Liver (tissue), 9 donors: ENCODE data around the gene OR52E2. TPM values are rescaled to one million over a fixed set of nuclear protein-coding genes. Genes with fewer than 3 reads are reported as not detected.

Source experiments
- DNase-seq: peaks from one replicate; pipeline ENCODE4 v3.0.0-alpha.2; 2017; ENCODE audit warnings: low spot score
- H3K27ac ChIP-seq, 2 donors: one replicate each; pipeline ENCODE4 v1.7.0; 2013; ENCODE audit warnings: inconsistent platforms in 2 of 2, low read length in 2 of 2, control low read depth in 1 of 2, low read depth in 1 of 2, mild to moderate bottlenecking in 1 of 2
- H3K27me3 ChIP-seq, 4 donors: one replicate each; pipeline versions ENCODE4 v1.6.1 to v1.7.0; 2013; ENCODE audit warnings: low read length in 3 of 4, inconsistent platforms in 1 of 4, mild to moderate bottlenecking in 1 of 4, moderate library complexity in 1 of 4; ENCODE audit not compliant: control insufficient read depth in 4 of 4, insufficient read depth in 4 of 4
- H3K36me3 ChIP-seq, 4 donors: one replicate each; pipeline versions ENCODE4 v1.6.1 to v1.7.0; 2013; ENCODE audit warnings: low read length in 3 of 4, mild to moderate bottlenecking in 3 of 4, low read depth in 1 of 4, moderate library complexity in 1 of 4; ENCODE audit not compliant: control insufficient read depth in 4 of 4, insufficient read depth in 3 of 4
- H3K4me1 ChIP-seq, 4 donors: one replicate each; pipeline versions ENCODE4 v1.6.1 to v1.7.0; 2013; ENCODE audit warnings: low read length in 3 of 4, mild to moderate bottlenecking in 3 of 4, moderate library complexity in 1 of 4; ENCODE audit not compliant: control insufficient read depth in 4 of 4, insufficient read depth in 4 of 4
- H3K4me3 ChIP-seq, 3 donors: one replicate each; pipeline versions ENCODE4 v1.6.1 to v1.7.0; 2013; ENCODE audit warnings: low read length in 3 of 3, control low read depth in 1 of 3, low read depth in 1 of 3, mild to moderate bottlenecking in 1 of 3
- H3K9ac ChIP-seq, 2 donors: one replicate each; pipeline ENCODE4 v1.7.0; 2013; ENCODE audit warnings: low read length in 2 of 2, mild to moderate bottlenecking in 2 of 2, moderate library complexity in 2 of 2, control low read depth in 1 of 2, low read depth in 1 of 2
- H3K9me3 ChIP-seq, 4 donors: one replicate each; pipeline versions ENCODE4 v1.6.1 to v1.7.0; 2013; ENCODE audit warnings: low read length in 3 of 4; ENCODE audit not compliant: control insufficient read depth in 4 of 4
- CTCF ChIP-seq: fragments of 150-350 bp; IDR thresholded peaks from 2 replicates; pipeline ENCODE4 v1.5.1; 2017; ENCODE audit warnings: improper control_type of control experiment, low read depth, low read length; ENCODE audit not compliant: missing input control
- FOXA1 ChIP-seq: IDR thresholded peaks from 2 replicates; pipeline ENCODE4 v1.6.1; 2016; ENCODE audit warnings: antibody characterized with exemption
- GABPA ChIP-seq, 2 donors: IDR thresholded peaks in 1 of 2; conservative IDR thresholded peaks in 1 of 2; 2 replicates each; pipeline ENCODE4 v1.6.1; 2016; ENCODE audit warnings: antibody characterized with exemption in 2 of 2, mild to moderate bottlenecking in 1 of 2, moderate library complexity in 1 of 2
- HNF4A ChIP-seq, 2 donors: conservative IDR thresholded peaks; 2 replicates each; pipeline ENCODE4 v1.6.1; 2016; ENCODE audit warnings: antibody characterized with exemption in 2 of 2, mild to moderate bottlenecking in 2 of 2
- HNF4G ChIP-seq: IDR thresholded peaks from 2 replicates; pipeline ENCODE4 v1.6.1; 2016; ENCODE audit warnings: antibody characterized with exemption
- MAX ChIP-seq: IDR thresholded peaks from 2 replicates; pipeline ENCODE4 v1.6.1; 2016; ENCODE audit warnings: antibody characterized with exemption
- NR2F2 ChIP-seq: IDR thresholded peaks from 2 replicates; pipeline ENCODE4 v1.6.1; 2016; ENCODE audit warnings: antibody characterized with exemption
- RAD21 ChIP-seq, 2 donors: IDR thresholded peaks; 2 replicates each; pipeline ENCODE4 v1.6.1; 2016; ENCODE audit warnings: antibody characterized with exemption in 2 of 2, mild to moderate bottlenecking in 2 of 2
- REST ChIP-seq: IDR thresholded peaks from 2 replicates; pipeline ENCODE4 v1.6.1; 2016; ENCODE audit warnings: antibody characterized with exemption, mild to moderate bottlenecking
- RXRA ChIP-seq, 2 donors: IDR thresholded peaks; 2 replicates each; pipeline ENCODE4 v1.6.1; 2017 to 2018; ENCODE audit warnings: antibody characterized with exemption in 2 of 2, mild to moderate bottlenecking in 1 of 2
- TAF1 ChIP-seq: conservative IDR thresholded peaks from 2 replicates; pipeline ENCODE4 v1.6.1; 2016; ENCODE audit warnings: antibody characterized with exemption, mild to moderate bottlenecking
- YY1 ChIP-seq: IDR thresholded peaks from 2 replicates; pipeline ENCODE4 v1.6.1; 2016; ENCODE audit warnings: antibody characterized with exemption, mild to moderate bottlenecking
- ZBTB33 ChIP-seq: IDR thresholded peaks from 2 replicates; pipeline ENCODE4 v1.6.1; 2016; ENCODE audit warnings: antibody characterized with exemption
- WGBS: extraction: QIAGEN DNeasy Blood & Tissue Kit; methylation state at CpG from one replicate; pipeline ENCODE4 v1.1.7; 2013; 5-methylcytosine and 5-hydroxymethylcytosine counted together
- polyA plus RNA-seq, 2 donors: library from polyadenylated mRNA; stranded (reverse) in 1 of 2; unstranded in 1 of 2; fragments of 200-250 nt in 1 of 2; fragments of >200 nt in 1 of 2; fragmentation: Nextera tagmentation in 1 of 2; extraction: Ambion mirVana in 1 of 2; gene quantifications; one replicate each; pipeline versions ENCODE4 v1.2.1 to v1.2.3, GENCODE V29; 2013 to 2015
- total RNA-seq, 2 donors: library from RNA; depleted of rRNA; stranded (reverse); fragments of >200 nt; gene quantifications; one replicate each; pipeline ENCODE4 v1.2.3, GENCODE V29; 2014
- TF ChIP-seq, protein P1 (sequence below): IDR thresholded peaks from 2 replicates; pipeline ENCODE4 v1.6.1; 2016; ENCODE audit warnings: antibody characterized with exemption
- donor health status: healthy.
- donor health status: healthy.
- donor health status: healthy.
- donor health status: healthy.
- donor health status: healthy.

Gene OR52E2
- total RNA-seq (not detected), polyA plus RNA-seq (not detected)

DNA sequence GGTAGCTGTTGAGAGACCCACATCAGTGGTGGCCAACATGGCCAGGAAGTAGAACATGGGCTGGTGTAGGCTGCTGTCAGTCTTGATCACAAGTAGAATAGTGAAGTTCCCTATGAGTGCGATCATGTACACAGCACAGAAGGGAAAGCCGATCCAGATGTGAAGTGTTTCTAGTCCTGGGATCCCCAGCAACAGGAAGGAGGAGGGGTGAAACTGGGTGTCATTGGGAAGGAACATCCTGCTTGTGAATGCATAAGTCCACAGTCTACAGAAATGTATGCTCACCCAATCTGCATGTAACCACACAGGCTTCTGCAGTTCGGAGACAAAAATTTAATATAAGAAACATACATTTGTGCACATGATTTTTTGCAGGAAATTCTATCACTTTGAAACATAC is at the start of gene OR52E2:
Gene OR52E2 (minus strand): TSS at position 237 of the 400 bp plus-strand sequence. CDS start 0 bp downstream, at position 237.
- Histone ChIP-seq H3K9ac (no peak within 1 kb of the TSS), H3K36me3 (no peaks in the 10 kb centered on the region), H3K27me3 (no peaks in the 10 kb centered on the region), H3K27ac (no peak within 1 kb of the TSS), H3K4me3 (no peak within 1 kb of the TSS), H3K9me3 (no peaks in the 10 kb centered on the region), H3K4me1 (no peaks in the 10 kb centered on the region)
- TF ChIP-seq ZBTB33 (no peak), MAX (no peak), HNF4A (conservative IDR thresholded peaks at IDR 0.05) (no peak), NR2F2 (no peak)
- 83% methylated on average over 3 of the region's 3 CpGs for WGBS
- no peak for DNase-seq

DNA sequence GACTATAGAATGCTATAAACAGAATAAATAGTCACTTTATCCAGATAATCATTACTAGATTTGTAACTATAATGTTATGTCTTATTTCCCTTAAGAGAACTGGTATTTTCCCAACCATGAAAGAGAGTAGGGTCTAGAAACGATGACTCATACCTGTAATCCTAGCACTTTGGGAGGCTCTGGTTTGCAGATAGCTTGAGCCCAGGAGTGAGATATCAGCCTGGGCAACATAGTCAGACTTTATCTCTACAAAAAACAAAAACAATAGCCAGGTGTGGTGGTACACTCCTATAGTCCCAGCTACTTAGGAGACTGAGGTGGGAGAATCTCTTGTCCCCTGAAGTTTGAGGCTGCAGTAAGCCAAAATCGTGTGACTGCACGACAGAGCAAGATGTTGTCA is 47.9 kb upstream of the OR52E2 start:
- no peaks in the 10 kb centered on the region for H3K4me1 ChIP-seq
- peaks cover 0 to 15% (median under 1%) of the 10 kb centered on the region in 4 donors for H3K27me3 ChIP-seq
- no peaks in the 10 kb centered on the region for H3K9me3 ChIP-seq
- no peak overlapping the region for H3K4me3 ChIP-seq
- no peak overlapping the region for H3K9ac ChIP-seq
- 49% methylated on average over 3 of the region's 3 CpGs for WGBS
- no peaks in the 10 kb centered on the region for H3K36me3 ChIP-seq
- no peak for DNase-seq
- TF ChIP-seq, protein P1, sequence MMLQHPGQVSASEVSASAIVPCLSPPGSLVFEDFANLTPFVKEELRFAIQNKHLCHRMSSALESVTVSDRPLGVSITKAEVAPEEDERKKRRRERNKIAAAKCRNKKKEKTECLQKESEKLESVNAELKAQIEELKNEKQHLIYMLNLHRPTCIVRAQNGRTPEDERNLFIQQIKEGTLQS, result no peak
- TF ChIP-seq RXRA (IDR thresholded peaks at IDR 0.05) (no peak), RAD21 (IDR thresholded peaks at IDR 0.05) (no peak), CTCF (no peak), HNF4G (no peak), NR2F2 (no peak), HNF4A (conservative IDR thresholded peaks at IDR 0.05) (no peak), REST (no peak), FOXA1 (no peak), ZBTB33 (no peak), TAF1 (no peak), GABPA (IDR thresholded peaks at IDR 0.05 in 1 of 2, conservative IDR thresholded peaks at IDR 0.05 in 1 of 2) (no peak), YY1 (no peak)
- no peak overlapping the region for H3K27ac ChIP-seq
